ENCODE measurements around the gene CIROP.

The CIROP gene

DNA sequence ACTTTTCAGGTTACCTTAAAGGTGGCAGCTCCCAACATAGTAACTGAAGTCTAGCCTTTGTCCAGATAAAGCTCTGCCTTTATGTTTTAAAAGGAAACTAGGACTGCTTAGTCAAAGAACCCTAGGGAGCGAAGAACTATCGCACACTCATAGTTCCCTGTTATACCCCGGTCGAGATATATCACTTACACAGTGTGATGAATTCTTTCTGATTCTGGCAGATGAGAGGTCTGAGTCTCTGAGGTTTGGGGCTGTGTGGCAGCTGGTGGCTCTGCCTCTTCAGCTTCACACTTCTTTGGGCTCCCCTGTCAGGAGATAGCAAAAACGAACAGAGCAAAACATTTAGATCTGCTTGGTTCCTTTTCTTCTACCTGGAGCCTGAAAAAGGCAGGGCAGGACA is 26.8 kb downstream of the CIROP start:
- DNase-seq (ENCODE audit: low spot score) = no peak
- in situ Hi-C loops (cut with MboI; ENCODE audit: low pct_unique_long_range_greater_than_20kb, low sequenced_read_pairs, unreplicated experiment) = no loop called here
- TF ChIP-seq, protein P1, sequence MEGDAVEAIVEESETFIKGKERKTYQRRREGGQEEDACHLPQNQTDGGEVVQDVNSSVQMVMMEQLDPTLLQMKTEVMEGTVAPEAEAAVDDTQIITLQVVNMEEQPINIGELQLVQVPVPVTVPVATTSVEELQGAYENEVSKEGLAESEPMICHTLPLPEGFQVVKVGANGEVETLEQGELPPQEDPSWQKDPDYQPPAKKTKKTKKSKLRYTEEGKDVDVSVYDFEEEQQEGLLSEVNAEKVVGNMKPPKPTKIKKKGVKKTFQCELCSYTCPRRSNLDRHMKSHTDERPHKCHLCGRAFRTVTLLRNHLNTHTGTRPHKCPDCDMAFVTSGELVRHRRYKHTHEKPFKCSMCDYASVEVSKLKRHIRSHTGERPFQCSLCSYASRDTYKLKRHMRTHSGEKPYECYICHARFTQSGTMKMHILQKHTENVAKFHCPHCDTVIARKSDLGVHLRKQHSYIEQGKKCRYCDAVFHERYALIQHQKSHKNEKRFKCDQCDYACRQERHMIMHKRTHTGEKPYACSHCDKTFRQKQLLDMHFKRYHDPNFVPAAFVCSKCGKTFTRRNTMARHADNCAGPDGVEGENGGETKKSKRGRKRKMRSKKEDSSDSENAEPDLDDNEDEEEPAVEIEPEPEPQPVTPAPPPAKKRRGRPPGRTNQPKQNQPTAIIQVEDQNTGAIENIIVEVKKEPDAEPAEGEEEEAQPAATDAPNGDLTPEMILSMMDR (IDR thresholded peaks at IDR 0.05; ENCODE audit: extremely low read depth, insufficient read depth, missing control alignments) = no peak

- TF ChIP-seq, protein P1 (IDR thresholded peaks at IDR 0.05; ENCODE audit: extremely low read depth, insufficient read depth, missing control alignments) = peak; percentile 59
- no peak for DNase-seq (ENCODE audit: low spot score)
- in situ Hi-C loops (cut with MboI; ENCODE audit: low pct_unique_long_range_greater_than_20kb, low sequenced_read_pairs, unreplicated experiment) = no loop called here
Observed at GRCh38 chr14:23076785-23077408, 27.9 kb downstream of the CIROP start.

GRCh38 chr14:23074906-23075305 is 29.9 kb downstream of the CIROP start:
- no peak for DNase-seq (ENCODE audit: low spot score)
- TF ChIP-seq, protein P1 (IDR thresholded peaks at IDR 0.05; ENCODE audit: extremely low read depth, insufficient read depth, missing control alignments) = no peak
- in situ Hi-C loops (cut with MboI; ENCODE audit: low pct_unique_long_range_greater_than_20kb, low sequenced_read_pairs, unreplicated experiment) = no loop called here

DNA sequence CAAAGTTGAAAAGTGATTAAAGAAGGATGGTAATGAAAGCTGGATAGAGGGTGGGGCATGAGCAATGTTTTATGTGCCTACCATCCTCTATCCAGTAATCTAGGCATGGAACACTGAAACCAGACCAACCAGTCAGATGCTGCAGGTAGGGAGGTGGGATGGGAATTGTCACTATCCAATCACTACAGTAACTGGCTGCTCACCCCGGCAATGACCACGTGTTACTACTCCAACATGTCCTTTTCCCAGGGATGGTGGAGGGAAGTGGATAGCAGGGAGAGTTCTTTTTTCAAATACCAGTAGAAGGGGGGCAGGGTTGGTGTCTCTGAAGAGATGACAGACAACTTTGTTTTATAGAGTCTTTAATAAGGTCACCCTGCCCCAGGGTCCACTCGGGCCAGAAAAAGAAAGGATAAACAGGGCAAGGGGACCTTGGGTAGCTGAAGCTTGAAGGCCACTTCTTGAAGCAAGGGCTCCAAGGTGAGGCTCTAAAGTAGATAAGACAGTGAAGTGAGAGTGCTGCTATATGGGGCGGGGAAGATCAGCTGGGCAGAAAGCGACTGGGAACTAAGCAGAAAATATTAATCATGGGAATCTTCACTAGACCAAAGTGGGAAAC is 32.8 kb downstream of the CIROP start:
- in situ Hi-C loops (cut with MboI; ENCODE audit: low pct_unique_long_range_greater_than_20kb, low sequenced_read_pairs, unreplicated experiment) = no loop called here
- TF ChIP-seq, protein P1 (IDR thresholded peaks at IDR 0.05; ENCODE audit: extremely low read depth, insufficient read depth, missing control alignments) = no peak
- DNase-seq (ENCODE audit: low spot score) = no peak

DNA sequence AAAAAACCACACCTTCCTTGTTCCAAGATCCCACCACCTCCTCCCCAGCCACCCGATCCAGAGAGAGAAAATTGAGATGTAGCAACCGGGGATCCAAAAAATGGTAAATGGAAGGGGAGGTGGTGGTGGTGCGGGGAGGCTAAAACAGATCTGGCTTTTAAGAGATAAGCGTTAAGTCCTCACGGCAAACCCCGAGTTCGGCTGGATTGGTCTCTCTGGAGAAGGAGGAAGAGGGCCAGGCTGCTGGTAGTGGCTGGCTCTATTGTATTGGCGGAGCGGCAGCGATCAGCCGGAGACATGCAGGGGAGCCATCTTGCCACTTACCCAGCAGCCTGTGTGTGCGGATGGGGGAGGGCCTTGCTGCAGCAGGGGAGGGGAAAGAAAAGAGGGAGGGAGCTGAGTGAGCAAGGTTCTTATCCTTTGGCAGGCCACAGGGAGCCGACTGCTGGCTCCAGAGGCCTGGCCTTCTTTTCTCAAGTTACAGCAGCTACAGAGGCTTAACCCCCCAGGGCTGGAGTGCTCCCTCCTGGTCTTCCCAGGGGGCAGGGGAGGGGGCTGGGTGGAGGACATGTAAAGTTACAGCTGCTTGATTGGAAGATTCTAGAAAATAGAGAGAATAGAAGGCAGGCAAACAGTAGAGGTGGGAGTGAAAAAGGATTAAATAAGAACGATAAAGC is 33.4 kb downstream of the CIROP start:
- DNase-seq (ENCODE audit: low spot score) = peak; percentile 87
- TF ChIP-seq, protein P1 (IDR thresholded peaks at IDR 0.05; ENCODE audit: extremely low read depth, insufficient read depth, missing control alignments) = no peak
- in situ Hi-C loops (cut with MboI; ENCODE audit: low pct_unique_long_range_greater_than_20kb, low sequenced_read_pairs, unreplicated experiment) = no loop called here

DNA sequence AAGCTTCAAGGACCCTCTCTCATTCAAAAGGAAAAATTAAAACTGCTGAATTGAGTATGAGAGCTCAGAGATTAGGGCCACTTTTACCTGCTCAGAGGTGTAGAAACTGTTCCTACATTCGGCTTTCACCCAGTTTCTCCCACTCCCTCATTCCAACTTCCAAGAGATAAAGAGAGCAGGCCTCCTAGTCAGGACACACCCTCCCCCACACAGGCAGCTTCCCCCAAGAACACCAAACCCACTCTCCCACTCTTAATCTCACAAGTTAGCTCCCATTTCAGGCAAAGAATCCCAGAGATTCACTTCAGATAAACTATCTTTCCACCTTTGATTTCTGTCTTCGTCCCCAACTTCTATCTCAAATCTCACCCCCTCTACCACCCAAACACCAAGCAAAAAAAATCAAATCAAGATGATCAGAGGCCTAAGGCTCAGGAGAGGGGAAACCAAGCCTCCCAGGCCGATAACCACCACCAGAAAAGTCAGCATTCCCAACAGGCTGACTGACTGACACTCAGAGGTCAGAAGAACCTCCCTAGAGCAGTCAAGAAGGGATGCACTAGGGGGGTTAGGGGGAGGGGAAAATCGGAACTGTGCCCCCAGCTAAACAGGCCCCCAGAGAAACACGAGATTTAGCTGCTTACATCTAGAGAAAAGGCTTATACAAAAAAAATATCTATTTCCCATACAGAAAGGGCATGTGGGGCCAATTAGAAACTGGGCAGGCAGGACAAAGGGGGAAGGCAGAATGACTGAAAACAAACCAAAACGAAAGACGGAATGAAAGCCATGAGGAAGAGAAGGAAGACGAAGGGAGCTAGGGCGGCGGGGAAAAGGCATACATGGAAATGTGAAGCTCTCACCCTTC is 34.3 kb downstream of the CIROP start:
- TF ChIP-seq, protein P1 (IDR thresholded peaks at IDR 0.05; ENCODE audit: extremely low read depth, insufficient read depth, missing control alignments) = no peak
- DNase-seq (ENCODE audit: low spot score) = peak; percentile 11
- in situ Hi-C loops (cut with MboI; ENCODE audit: low pct_unique_long_range_greater_than_20kb, low sequenced_read_pairs, unreplicated experiment) = no loop called here

Measured in GM13977 (cell line).